ENCODE results near the gene MEIKIN.
A peak's percentile ranks its signal among the peaks of the same experiment; 100 is the strongest.
"Not testable (repeated sequence)": the region's sequence is repeated elsewhere in the genome, so short reads cannot be mapped to it uniquely, and the experiment has no call there.

The MEIKIN gene

GRCh38 chr5:131899686-131900085 is 45.8 kb downstream of the MEIKIN start:
- TF ChIP-seq EZH2 (IDR thresholded peaks at IDR 0.05; ENCODE audit: borderline replicate concordance, low read depth, low read length, severe bottlenecking) = no peak
- TF ChIP-seq CTCF (IDR thresholded peaks at IDR 0.05; ENCODE audit: borderline replicate concordance, extremely low read depth, low read length, poor library complexity, severe bottlenecking) = no peak
- Histone ChIP-seq H3K4me3 (ENCODE audit: low read depth in 1 of 2, low read length in 2 of 2) (no peak overlapping the region), H4K20me1 (ENCODE audit: insufficient read depth, low read length) (no peaks in the 10 kb centered on the region), H3K27me3 (ENCODE audit: insufficient read depth, low read length, poor library complexity) (no peaks in the 10 kb centered on the region), H3K9me3 (ENCODE audit: insufficient read depth, low read length, severe bottlenecking) (peaks cover 2% of the 10 kb centered on the region), H3K79me2 (ENCODE audit: insufficient read depth, low read length) (no peaks in the 10 kb centered on the region), H2AFZ (ENCODE audit: low read depth, low read length) (no peak overlapping the region), H3K27ac (ENCODE audit: low read length) (no peak overlapping the region), H3K36me3 (ENCODE audit: insufficient read depth, low read length) (no peaks in the 10 kb centered on the region), H3K4me2 (ENCODE audit: insufficient read depth, low read length) (no peak overlapping the region), H3K4me1 (ENCODE audit: insufficient read depth, low read length) (no peaks in the 10 kb centered on the region), H3K9ac (ENCODE audit: low read depth, low read length) (no peak overlapping the region)
- no peak for ATAC-seq (ENCODE audit: insufficient read depth, low read depth)
- no peak for DNase-seq

GRCh38 chr5:131883984-131884383 is 61.5 kb downstream of the MEIKIN start:
- no peak overlapping the region for H3K27ac ChIP-seq (ENCODE audit: low read length)
- H3K4me1 ChIP-seq (ENCODE audit: insufficient read depth, low read length) = no peaks in the 10 kb centered on the region
- H3K4me3 ChIP-seq (ENCODE audit: low read depth in 1 of 2, low read length in 2 of 2) = no peak overlapping the region
- no peak overlapping the region for H2AFZ ChIP-seq (ENCODE audit: low read depth, low read length)
- no peaks in the 10 kb centered on the region for H3K79me2 ChIP-seq (ENCODE audit: insufficient read depth, low read length)
- DNase-seq (no peak), ATAC-seq (ENCODE audit: insufficient read depth, low read depth) (no peak)
- H3K9ac ChIP-seq (ENCODE audit: low read depth, low read length) = no peak overlapping the region
- no peaks in the 10 kb centered on the region for H3K36me3 ChIP-seq (ENCODE audit: insufficient read depth, low read length)
- H3K27me3 ChIP-seq (ENCODE audit: insufficient read depth, low read length, poor library complexity) = peaks cover 2% of the 10 kb centered on the region
- H3K9me3 ChIP-seq (ENCODE audit: insufficient read depth, low read length, severe bottlenecking) = no peaks in the 10 kb centered on the region
- TF ChIP-seq EZH2 (IDR thresholded peaks at IDR 0.05; ENCODE audit: borderline replicate concordance, low read depth, low read length, severe bottlenecking) (no peak), CTCF (IDR thresholded peaks at IDR 0.05; ENCODE audit: borderline replicate concordance, extremely low read depth, low read length, poor library complexity, severe bottlenecking) (no peak)
- H3K4me2 ChIP-seq (ENCODE audit: insufficient read depth, low read length) = no peak overlapping the region
- H4K20me1 ChIP-seq (ENCODE audit: insufficient read depth, low read length) = no peaks in the 10 kb centered on the region

- TF ChIP-seq CTCF (IDR thresholded peaks at IDR 0.05; ENCODE audit: borderline replicate concordance, extremely low read depth, low read length, poor library complexity, severe bottlenecking) (no peak), EZH2 (IDR thresholded peaks at IDR 0.05; ENCODE audit: borderline replicate concordance, low read depth, low read length, severe bottlenecking) (no peak)
- H2AFZ ChIP-seq (ENCODE audit: low read depth, low read length) = no peak overlapping the region
- H3K4me3 ChIP-seq (ENCODE audit: low read depth in 1 of 2, low read length in 2 of 2) = no peak overlapping the region
- no peaks in the 10 kb centered on the region for H3K4me1 ChIP-seq (ENCODE audit: insufficient read depth, low read length)
- peaks cover 2% of the 10 kb centered on the region for H3K27me3 ChIP-seq (ENCODE audit: insufficient read depth, low read length, poor library complexity)
- H3K79me2 ChIP-seq (ENCODE audit: insufficient read depth, low read length) = no peaks in the 10 kb centered on the region
- no peaks in the 10 kb centered on the region for H3K36me3 ChIP-seq (ENCODE audit: insufficient read depth, low read length)
- no peak overlapping the region for H3K9ac ChIP-seq (ENCODE audit: low read depth, low read length)
- no peaks in the 10 kb centered on the region for H3K9me3 ChIP-seq (ENCODE audit: insufficient read depth, low read length, severe bottlenecking)
- DNase-seq (no peak), ATAC-seq (ENCODE audit: insufficient read depth, low read depth) (no peak)
- no peak overlapping the region for H3K4me2 ChIP-seq (ENCODE audit: insufficient read depth, low read length)
- H4K20me1 ChIP-seq (ENCODE audit: insufficient read depth, low read length) = no peaks in the 10 kb centered on the region
- no peak overlapping the region for H3K27ac ChIP-seq (ENCODE audit: low read length)
Measured at GRCh38 chr5:131879705-131880104, 65.8 kb downstream of the MEIKIN start.

- Histone ChIP-seq H2AFZ (ENCODE audit: low read depth, low read length) (no peak overlapping the region), H3K9me3 (ENCODE audit: insufficient read depth, low read length, severe bottlenecking) (no peaks in the 10 kb centered on the region), H3K4me1 (ENCODE audit: insufficient read depth, low read length) (no peaks in the 10 kb centered on the region), H3K27ac (ENCODE audit: low read length) (no peak overlapping the region), H3K4me3 (ENCODE audit: low read depth in 1 of 2, low read length in 2 of 2) (no peak overlapping the region), H3K36me3 (ENCODE audit: insufficient read depth, low read length) (no peaks in the 10 kb centered on the region), H3K27me3 (ENCODE audit: insufficient read depth, low read length, poor library complexity) (peaks cover 2% of the 10 kb centered on the region), H3K4me2 (ENCODE audit: insufficient read depth, low read length) (no peak overlapping the region), H3K9ac (ENCODE audit: low read depth, low read length) (no peak overlapping the region), H4K20me1 (ENCODE audit: insufficient read depth, low read length) (no peaks in the 10 kb centered on the region), H3K79me2 (ENCODE audit: insufficient read depth, low read length) (no peaks in the 10 kb centered on the region)
- no peak for TF ChIP-seq EZH2 (IDR thresholded peaks at IDR 0.05; ENCODE audit: borderline replicate concordance, low read depth, low read length, severe bottlenecking)
- peak; percentile 16 for TF ChIP-seq CTCF (IDR thresholded peaks at IDR 0.05; ENCODE audit: borderline replicate concordance, extremely low read depth, low read length, poor library complexity, severe bottlenecking)
- ATAC-seq (ENCODE audit: insufficient read depth, low read depth) (peak; percentile 63; the same call in 2 of the 3 replicates), DNase-seq (no peak)
Measured at GRCh38 chr5:131877873-131878272, 67.6 kb downstream of the MEIKIN start.

- not testable (repeated sequence) for H3K27me3 ChIP-seq (ENCODE audit: insufficient read depth, low read length, poor library complexity); H3K36me3 ChIP-seq (ENCODE audit: insufficient read depth, low read length); H3K4me2 ChIP-seq (ENCODE audit: insufficient read depth, low read length); DNase-seq; H3K4me1 ChIP-seq (ENCODE audit: insufficient read depth, low read length); H3K9ac ChIP-seq (ENCODE audit: low read depth, low read length); H3K79me2 ChIP-seq (ENCODE audit: insufficient read depth, low read length); H3K4me3 ChIP-seq (ENCODE audit: low read depth in 1 of 2, low read length in 2 of 2); H4K20me1 ChIP-seq (ENCODE audit: insufficient read depth, low read length); ATAC-seq (ENCODE audit: insufficient read depth, low read depth); H2AFZ ChIP-seq (ENCODE audit: low read depth, low read length); H3K27ac ChIP-seq (ENCODE audit: low read length); H3K9me3 ChIP-seq (ENCODE audit: insufficient read depth, low read length, severe bottlenecking)
Measured at GRCh38 chr5:131871251-131871650, 74.2 kb downstream of the MEIKIN start.

All from DND-41 (cell line).